Measurements from ENCODE around the gene DDX31.

GRCh38 chr9:132673355-132673754, 3.6 kb upstream of the DDX31 start:
- no peak for TF ChIP-seq CREM (CRISPR knock-in tag; IDR thresholded peaks at IDR 0.05)
- no peak for TF ChIP-seq PRRX2 (CRISPR knock-in tag; IDR thresholded peaks at IDR 0.05)
- no peak for TF ChIP-seq SMAD3 (CRISPR knock-in tag; IDR thresholded peaks at IDR 0.05; ENCODE audit: borderline replicate concordance)
- no peak for TF ChIP-seq ESRRA (CRISPR knock-in tag; IDR thresholded peaks at IDR 0.05; ENCODE audit: borderline replicate concordance)

Measured in WTC11 (cell line).